Adrenal gland (tissue), 5 donors: Measurements from ENCODE around the gene TP53RK.

Source experiments
- CTCF ChIP-seq, 6 experiments: fragments of 450-650 bp in 4 of 6; fragments of 200-600 bp in 2 of 6; sonication (generic) in 1 of 6; IDR thresholded peaks; 1 replicate in 5 of 6; 2 replicates in 1 of 6; pipeline versions ENCODE4 v1.5.1 to v1.8.0; 2016 to 2021; ENCODE audit warnings: antibody characterized with exemption in 6 of 6, mild to moderate bottlenecking in 2 of 6, moderate library complexity in 1 of 6
- POLR2A ChIP-seq, 2 donors: fragments of 450-650 bp; IDR thresholded peaks; one replicate each; pipeline ENCODE4 v1.6.1; 2017; ENCODE audit warnings: antibody characterized with exemption in 2 of 2, mild to moderate bottlenecking in 2 of 2, moderate library complexity in 1 of 2
- donor health status: DM: no; HTN: no; CAD: no.

- TF ChIP-seq CTCF (IDR thresholded peaks at IDR 0.05) (no peak), POLR2A (IDR thresholded peaks at IDR 0.05) (no peak)
These were observed 25.7 kb downstream of the TP53RK start for GRCh38 chr20:46663531-46663930.
